ENCODE results near the gene CD244.

Gene CD244

DNA sequence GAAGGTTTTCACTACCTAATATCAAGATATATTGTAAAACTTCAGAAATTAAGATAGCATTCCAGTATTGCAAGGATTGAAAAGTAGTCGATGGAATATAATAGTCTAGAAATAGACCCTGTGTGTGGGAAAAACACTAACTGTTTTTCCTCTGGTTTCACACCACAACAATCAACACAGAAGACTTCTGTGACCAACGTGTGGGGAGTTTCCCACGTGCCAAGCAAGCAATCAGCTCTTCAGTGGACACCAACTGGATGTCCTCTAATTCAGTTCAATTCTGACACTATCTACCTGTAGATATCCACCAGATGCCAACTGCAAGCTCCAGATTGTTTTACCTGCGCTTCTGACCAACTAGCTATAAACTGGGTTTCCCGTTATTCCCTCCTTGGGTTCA lies 12.1 kb downstream of the CD244 start:
- DNase-seq (ENCODE audit: low read depth in 1 of 2, low spot score in 1 of 2): no peak

DNA sequence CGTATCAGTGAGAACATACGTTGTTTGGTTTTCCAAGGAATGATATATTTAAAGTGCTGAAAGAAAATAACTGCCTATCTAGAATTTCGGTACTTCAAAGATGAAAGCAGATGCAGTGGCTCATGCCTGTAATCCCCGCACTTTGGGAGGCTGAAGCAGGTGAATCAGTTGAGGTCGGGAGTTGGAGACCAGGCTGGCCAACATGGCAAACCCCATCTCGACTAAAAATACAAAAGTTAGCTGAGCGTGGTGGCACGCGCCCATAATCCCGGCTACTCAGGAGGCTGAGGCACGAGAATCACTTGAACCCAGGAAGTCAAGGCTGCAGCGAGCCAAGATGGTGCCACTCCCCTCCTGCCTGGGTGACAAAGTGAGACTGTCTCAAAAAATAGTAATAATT lies 16.4 kb downstream of the CD244 start:
- DNase-seq (ENCODE audit: low read depth in 1 of 2, low spot score in 1 of 2): no peak

DNA sequence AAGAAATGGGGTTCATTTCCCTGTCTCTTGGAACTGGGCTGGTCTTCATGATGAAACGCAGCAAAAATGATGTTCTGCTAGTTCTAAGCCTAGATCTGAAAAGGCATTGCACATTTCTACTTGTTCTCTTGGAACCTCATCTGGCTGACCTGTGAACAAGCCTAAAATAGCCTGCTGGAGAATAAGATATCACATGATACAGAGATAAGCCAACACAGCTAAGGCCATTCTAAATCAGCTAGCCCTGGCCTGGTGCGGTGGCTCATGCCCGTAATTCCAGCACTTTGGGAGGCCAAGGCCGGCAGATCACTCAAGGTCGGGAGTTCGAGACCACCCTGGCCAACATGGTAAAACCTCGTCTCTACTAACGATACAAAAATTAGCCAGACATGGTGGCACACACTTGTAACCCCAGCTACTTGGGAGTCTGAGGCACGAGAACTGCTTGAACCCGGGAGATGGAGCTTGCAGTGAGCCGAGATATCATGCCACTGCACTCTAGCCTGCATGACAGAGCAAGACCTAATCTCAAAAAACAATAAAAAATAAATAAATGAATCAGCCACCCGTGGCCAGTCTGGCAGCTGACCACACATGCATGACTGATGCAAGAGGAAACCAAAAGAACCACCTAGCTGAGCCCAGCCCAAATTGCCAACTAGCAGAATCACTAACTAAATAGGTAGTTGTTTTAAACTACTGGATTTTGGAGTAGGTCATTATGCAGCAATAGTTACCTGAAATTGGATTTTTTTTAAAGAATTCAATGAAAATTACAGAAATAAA lies 18.0 kb downstream of the CD244 start:
- no peak for DNase-seq (ENCODE audit: low read depth in 1 of 2, low spot score in 1 of 2)

DNA sequence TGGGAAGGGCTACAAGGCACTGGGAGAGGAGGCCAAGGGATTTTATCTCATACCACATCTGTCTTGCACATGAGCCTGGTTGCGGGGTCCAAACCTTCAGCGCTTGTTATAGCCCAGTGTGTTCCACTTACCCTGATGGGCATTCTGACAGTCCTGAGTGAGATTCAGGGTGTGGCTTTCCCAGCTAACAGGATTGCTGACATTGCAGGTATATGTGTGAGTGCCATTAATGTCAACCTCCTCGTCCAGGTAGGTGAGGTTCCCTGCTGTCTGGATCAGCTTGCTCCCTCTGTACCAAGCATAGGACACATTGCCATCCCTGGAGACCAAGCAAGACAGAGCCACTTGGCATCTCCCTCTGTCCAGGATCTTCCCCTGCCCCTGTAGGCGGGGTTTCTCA lies 21.6 kb downstream of the CD244 start:
- DNase-seq (ENCODE audit: low read depth in 1 of 2, low spot score in 1 of 2): no peak

DNA sequence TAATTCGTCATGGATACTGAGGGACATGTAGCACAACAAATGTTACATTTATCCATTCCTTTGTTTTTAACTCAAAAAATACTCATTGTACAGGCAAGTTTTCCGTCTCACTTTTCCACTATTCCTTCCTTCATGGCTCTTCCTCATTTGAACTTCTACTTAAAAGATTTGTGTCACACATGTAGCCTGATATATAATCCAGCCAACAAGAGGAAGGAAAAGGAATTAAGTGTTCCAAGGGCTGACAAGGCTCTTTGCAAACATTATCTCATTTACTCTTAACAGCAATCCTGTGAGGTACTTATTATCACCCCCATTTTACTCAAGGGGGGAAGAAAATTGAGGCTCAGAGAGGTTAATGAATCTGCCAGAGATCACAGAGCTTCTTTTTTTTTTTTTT lies 22.9 kb downstream of the CD244 start:
- no peak for DNase-seq (ENCODE audit: low read depth in 1 of 2, low spot score in 1 of 2)

DNA sequence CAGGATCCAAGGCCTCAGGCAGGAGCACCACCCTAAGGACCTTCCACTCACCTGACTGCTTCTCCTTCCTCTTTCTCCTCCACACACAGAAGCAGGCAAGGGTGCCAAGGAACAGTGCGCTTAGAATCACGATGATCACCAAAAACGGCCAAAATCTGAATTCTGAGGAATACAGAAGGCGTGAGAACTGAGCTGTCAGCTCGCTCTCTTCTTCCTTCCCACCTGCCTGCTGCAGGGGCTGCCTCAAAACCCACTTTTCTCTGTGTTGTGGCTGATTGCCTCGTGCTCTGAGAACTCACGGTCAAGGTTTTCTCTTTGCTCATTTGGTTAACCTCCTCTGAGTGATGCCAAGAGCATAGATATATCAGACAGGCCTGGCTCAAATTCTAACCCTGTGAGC lies 23.8 kb downstream of the CD244 start:
- DNase-seq (ENCODE audit: low read depth in 1 of 2, low spot score in 1 of 2): no peak

DNA sequence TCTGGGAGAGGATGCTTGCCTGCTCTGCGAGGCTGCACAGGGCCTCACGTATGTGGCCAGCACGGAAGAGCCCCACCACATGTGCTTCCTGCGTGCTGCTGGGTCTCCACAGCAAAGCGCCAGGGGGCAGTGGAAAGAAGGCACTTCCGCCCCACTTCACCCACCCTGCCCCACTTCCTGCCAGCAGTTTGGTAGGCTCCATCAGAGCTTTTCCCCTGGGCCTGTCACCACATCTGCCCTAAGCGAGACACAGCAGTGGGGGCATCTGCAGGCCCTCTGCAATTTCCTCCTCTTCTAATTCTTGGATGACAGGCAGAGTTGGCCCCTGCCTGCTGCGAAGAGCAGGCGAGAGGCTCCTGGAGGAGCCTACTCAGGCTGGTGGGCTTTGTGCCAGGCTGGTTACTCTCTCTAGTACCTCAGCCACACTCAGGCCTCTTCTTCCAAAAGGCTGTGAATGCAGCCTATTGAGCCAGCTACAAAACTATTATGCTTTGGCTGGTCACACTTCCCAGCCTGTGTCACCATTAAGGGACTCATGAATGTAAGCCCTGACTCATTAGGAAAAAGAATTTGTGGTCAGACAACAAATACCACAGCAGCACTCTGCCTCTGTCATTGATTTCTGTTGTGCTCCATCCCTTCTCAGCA lies 25.0 kb downstream of the CD244 start:
- DNase-seq (ENCODE audit: low read depth in 1 of 2, low spot score in 1 of 2): peak; percentile 68 to 76

DNA sequence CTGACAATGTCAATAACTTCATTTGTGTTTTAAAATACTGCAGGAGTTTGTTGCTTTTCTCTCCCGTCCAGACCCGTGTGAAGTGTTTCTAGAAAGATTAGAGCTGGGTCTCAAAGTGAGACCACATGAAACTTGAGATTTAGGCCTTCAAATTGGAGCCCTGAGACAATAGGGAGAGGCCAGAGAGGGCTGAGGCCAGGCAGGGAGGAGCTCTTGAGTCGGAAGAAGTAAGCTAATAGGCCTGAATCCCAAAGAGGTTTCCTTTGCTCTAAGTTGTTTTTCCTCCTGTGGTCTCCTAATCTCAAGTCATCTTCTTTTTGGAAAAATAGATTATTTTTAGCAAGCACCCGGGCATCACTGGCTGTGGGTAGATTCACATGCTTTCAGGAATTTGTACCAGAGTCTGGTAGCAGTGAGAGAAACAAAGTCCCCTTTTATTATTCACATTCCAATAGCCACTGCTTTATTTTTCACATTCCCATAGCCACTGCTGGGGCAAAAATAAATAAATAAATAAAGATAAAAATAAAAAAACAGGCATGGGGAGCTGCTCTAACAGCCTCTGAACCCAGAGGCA lies 25.6 kb downstream of the CD244 start:
- no peak for DNase-seq (ENCODE audit: low read depth in 1 of 2, low spot score in 1 of 2)

DNA sequence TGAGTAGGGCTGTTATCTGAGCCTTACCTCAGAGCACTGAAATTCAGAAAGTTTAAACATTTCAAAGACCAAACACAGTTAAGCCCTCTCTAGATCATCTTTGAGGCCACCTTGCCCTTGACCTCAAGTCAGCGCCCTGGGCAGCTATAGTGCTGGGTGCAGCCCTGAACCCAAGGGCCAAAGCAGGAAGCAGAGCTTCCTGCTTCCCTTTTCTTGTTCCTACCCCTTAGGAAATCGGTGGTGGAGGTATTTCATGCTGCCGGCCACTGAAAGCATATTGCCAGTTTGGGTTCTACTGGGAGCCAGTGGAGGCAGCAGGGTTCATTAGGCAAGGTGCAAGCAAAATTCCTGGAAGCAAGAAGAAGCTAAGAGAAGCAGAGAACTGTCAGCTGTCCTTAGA lies 26.1 kb downstream of the CD244 start:
- no peak for DNase-seq (ENCODE audit: low read depth in 1 of 2, low spot score in 1 of 2)

DNA sequence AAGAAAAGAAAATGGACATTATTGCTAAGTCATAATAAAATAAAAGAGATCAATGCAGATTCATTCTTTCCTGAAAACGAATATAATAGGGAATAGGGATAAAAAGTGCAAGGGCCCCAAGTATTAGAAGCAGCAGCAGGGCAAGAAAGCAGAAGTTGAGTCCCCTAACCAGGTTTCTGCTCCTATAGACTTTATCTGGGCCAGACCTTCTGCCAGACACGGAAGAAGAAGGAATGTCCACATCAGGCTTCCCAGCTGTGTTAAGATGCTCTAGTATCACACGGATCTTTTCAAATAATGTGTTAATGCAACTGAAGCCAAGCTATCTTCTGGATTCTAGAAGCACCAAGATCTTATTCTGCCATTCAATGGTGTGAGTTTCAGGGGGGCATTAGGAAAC lies 26.9 kb downstream of the CD244 start:
- no peak for DNase-seq (ENCODE audit: low read depth in 1 of 2, low spot score in 1 of 2)

DNA sequence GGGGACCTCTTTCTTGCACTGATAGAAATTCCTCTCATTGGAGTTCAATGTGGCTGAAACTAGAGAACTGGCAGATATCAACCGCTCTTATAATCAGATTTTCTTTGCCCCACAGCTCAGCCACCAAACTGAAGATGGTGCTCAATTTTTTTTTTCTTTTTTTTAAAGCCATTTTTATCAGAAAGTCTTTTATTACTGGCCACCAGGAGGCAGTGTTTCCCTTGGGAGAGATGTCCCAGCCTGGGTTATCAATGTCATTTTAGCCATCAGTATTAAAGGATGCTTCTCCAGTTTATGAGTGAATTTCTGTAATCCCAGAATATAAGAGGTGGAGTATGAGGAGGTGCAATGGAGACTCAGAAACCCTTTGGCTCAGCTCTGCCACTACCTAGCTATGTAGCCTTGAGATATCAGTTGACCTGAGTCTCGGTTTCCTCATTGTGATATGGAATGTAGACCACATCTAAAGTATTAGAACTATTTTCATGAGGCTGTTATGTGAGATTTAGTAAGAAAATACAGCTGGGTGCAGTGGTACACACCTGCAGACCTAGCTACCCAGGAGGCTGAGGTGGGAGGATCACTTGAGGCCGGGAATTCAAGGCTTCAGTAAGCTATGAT lies 27.6 kb downstream of the CD244 start:
- peak in 1 of 2 donors; percentile 29 for DNase-seq (ENCODE audit: low read depth in 1 of 2, low spot score in 1 of 2)

DNA sequence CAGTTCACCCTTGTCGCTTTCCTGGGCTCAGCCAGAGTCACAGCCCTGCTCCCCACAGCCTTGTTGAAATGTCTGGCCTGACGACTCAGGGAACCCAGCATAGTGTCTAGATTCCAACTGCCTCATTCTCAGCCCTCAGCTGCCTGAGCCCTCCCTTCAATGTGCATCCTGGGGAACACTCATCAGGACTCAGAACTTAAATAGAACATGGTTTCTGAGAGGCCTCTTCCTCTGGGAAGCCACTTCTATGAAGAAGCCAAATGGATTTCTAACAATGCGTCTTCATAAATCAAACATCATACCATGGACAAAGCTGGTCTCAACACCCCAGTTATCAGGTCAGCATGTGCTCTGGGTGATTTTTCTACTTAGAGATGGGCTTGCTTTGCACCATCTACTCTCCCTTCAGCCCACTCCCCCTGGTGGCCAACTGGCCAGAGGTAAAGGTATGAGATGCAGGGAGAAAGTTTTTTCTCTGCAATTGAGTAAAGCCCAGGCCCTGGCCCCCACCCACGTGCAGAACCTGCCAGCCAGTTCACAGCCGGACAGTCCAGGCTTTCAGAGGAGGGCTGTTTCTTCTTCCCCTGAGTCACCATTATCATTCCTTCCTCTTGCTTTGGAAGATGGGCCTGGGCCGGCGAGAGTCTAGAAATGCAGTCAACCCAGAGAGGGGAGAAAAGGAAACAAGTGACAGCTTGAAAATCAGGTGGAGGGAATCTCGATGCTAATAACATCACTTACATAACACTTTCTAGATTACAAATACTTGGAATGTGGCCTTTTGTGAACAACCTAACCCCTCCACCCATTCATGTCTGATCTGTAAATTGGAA lies 32.1 kb downstream of the CD244 start:
- peak; percentile 61 to 62 for DNase-seq (ENCODE audit: low read depth in 1 of 2, low spot score in 1 of 2)

DNA sequence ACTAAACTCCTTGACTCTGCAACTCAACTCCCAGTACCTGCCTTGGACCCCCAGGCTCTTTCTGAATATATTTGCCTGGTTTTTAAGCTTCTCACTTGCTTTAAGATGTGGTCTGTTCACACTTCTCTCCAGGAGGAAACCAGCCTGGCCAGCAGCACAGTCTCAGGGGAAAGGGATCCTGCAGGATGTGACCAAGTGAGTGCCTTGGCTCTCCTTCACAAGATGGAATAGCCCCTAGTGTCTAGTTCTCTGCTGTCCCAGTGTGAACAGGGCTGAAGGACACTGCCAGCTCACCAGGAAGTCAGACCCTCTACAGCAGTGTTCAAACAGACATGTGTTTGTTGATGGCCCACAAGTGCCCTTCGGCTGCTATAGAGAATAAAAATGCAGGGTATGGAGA lies 32.9 kb downstream of the CD244 start:
- DNase-seq (ENCODE audit: low read depth in 1 of 2, low spot score in 1 of 2): no peak

DNA sequence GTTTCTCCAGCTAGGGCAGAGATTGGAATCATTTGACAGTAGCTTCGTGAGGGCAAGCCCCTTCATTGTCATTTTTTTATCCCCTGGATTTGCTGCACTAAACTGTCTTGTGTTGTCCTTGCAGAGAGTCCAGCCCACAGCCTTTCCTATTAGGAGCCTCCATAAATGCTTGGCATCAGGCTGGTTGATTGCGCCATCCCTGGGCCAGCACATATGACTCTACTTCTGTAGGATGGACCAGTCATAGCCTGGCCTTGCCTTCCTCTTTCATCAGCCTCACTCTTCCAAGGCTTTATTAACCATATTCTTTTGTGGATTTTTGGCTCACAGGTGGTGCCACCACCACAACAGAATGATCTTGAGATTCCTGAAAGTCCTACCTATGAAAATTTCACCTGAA lies 35.3 kb downstream of the CD244 start:
- DNase-seq (ENCODE audit: low read depth in 1 of 2, low spot score in 1 of 2): no peak

DNA sequence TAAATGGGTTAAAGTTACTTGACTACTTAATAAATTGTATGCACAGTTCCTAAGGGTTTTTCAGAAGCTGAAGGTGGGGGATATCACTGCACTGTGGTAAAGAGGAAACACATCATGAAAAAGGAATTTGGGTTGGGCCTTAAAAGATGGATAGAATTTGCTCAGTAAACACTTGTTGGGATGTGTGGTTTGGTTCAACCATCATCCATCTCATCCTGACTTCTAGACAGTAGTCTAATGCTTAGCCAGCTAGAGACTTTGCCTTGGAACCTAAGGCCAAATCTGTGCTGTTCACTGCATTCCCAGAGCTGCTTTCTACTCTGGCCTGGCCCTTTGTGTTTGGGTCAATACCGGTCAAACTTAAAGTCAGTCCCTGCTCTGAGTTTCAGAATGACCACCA lies 36.1 kb downstream of the CD244 start:
- no peak for DNase-seq (ENCODE audit: low read depth in 1 of 2, low spot score in 1 of 2)

DNA sequence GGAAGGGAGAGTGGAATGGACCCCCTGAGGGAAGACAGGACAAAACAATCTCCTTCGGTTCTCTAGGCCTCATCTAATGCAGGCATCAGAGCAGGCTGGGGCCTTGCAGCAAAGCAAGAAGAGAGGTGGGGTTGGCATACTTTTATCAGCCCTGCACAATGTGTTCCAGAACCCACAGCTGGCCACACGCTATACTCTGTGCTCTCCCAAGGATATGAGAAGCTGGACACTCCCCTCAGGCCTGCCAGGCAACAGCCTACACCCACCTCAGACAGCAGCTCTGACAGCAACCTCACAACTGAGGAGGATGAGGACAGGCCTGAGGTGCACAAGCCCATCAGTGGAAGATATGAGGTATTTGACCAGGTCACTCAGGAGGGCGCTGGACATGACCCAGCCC lies 39.4 kb downstream of the CD244 start:
- DNase-seq (ENCODE audit: low read depth in 1 of 2, low spot score in 1 of 2): no peak

DNA sequence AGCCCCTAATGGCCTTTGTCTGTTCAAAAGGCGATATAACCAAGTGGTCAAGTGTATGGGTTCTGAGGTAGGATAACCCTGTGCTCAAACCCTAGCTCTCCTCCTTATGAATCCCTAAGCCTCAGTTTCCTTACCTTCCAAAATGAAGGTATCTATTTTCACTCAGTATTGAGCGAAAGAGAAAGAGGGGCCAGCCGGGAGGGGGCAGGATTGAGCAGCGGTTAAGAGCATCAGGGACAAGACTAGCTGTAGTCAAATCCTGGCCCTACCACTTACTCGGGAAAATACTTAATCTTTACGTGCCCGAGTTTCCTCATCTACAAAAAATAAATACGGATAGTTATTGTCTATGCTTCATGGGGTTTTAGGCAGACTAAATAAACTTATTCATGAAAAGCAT lies 41.1 kb downstream of the CD244 start:
- DNase-seq (ENCODE audit: low read depth in 1 of 2, low spot score in 1 of 2): no peak

DNA sequence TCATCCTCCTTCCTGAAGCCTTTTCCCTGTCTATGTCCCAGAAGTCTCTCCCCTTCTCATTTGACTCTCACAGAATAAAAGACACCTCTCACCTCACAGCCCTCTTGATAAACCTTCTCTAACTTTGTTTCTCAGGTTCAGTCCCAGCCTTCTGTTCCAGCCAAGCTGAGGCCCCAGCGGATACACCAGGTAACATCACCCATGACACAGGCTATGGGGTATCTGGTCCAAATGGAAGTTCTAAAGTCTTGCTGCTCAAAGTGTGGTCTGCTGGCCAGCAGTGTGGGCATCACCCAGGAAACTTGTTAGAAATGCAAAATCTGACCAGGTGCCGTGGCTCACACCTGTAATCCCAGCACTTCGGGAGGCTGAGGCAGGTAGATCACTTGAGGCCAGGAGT lies 43.5 kb downstream of the CD244 start:
- DNase-seq (ENCODE audit: low read depth in 1 of 2, low spot score in 1 of 2): no peak

DNA sequence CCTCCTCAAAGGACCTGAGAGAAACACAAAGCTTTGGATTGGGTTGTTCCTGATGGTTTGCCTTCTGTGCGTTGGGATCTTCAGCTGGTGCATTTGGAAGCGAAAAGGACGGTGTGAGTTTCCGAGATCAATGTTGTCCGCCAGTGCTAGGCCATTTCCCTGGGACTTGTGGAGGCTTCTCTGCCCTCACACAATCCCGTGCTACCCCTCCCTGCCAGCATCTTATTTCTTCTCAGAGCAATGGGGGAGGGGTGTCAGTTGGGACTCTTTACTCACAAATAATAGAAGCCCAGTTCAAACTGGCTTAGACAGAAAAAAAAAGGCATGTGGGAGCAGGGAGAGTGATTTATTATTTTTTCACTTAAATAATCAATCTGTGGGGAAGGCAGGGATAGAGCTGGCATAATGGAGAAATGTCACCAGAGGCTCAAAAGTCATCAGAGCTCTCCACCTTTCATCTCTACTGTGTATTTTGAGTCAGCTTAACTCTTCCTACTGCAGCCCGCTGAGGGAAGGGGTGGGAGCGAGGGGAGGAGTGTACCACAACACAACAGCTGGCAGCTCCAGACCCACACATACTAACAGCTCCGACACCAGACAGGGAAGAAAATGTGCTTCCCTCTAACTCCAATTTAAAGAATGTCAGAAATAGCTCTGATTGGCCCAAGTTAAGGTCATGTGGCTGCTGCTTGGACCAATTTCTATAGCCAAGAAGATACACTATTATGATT lies 44.3 kb downstream of the CD244 start:
- no peak for DNase-seq (ENCODE audit: low read depth in 1 of 2, low spot score in 1 of 2)

DNA sequence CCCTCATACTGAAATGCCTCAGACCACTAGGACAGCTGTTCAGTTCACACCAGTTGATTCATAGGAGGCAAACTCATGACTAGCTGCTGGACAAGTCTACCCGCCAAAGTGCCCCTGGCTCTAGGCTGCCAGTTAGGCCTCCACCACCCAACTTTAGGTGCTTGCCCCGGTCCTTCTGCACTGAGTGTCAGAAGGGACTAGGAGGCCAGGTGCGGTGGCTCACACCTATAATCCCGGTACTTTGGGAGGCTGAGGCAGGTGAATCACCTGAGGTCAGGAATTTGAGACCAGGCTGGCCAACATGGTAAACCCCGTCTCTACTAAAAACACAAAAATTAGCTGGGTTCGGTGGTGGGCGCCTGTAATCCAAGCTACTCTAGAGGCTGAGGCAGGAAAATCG lies 47.8 kb downstream of the CD244 start:
- no peak for DNase-seq (ENCODE audit: low read depth in 1 of 2, low spot score in 1 of 2)

DNA sequence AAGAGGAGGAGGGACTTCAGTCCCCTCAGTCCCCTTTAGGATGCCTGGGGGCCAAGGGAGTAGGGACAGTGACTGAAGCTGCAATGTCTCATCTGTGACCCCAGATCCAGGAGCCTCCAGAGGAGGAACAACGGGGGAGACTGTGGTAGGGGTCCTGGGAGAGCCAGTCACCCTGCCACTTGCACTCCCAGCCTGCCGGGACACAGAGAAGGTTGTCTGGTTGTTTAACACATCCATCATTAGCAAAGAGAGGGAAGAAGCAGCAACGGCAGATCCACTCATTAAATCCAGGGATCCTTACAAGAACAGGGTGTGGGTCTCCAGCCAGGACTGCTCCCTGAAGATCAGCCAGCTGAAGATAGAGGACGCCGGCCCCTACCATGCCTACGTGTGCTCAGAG lies 48.4 kb downstream of the CD244 start:
- DNase-seq (ENCODE audit: low read depth in 1 of 2, low spot score in 1 of 2): no peak
